ENCODE data around the gene INPP5A. TPM values are rescaled to one million over a fixed set of nuclear protein-coding genes. Genes with fewer than 3 reads are reported as not detected.

INPP5A gene
- total RNA-seq, 1 donor: 36.8 TPM

- no peak for TF ChIP-seq CTCF (IDR thresholded peaks at IDR 0.05; ENCODE audit: insufficient read depth, low read length)
- no peak overlapping the region for H3K4me3 ChIP-seq (ENCODE audit: low read depth, low read length)
- no peak for DNase-seq (ENCODE audit: low read depth)
Measured at GRCh38 chr10:132752961-132753360, 215.4 kb downstream of the INPP5A start.

- no peak overlapping the region for H3K4me3 ChIP-seq (ENCODE audit: low read depth, low read length)
- DNase-seq (ENCODE audit: low read depth): no peak
Measured at GRCh38 chr10:132753596-132753995, 216.0 kb downstream of the INPP5A start.

GRCh38 chr10:132754071-132754470 is 216.5 kb downstream of the INPP5A start:
- no peak for TF ChIP-seq CTCF (IDR thresholded peaks at IDR 0.05; ENCODE audit: insufficient read depth, low read length)
- DNase-seq (ENCODE audit: low read depth): no peak
- no peak overlapping the region for H3K4me3 ChIP-seq (ENCODE audit: low read depth, low read length)

More at GRCh38 chr10:132753596-132753995, 216.0 kb downstream of the INPP5A start:
- TF ChIP-seq CTCF (IDR thresholded peaks at IDR 0.05; ENCODE audit: insufficient read depth, low read length): no peak

GRCh38 chr10:132755166-132755711 is 217.7 kb downstream of the INPP5A start:
- no peak overlapping the region for H3K4me3 ChIP-seq (ENCODE audit: low read depth, low read length)
- DNase-seq (ENCODE audit: low read depth): no peak
- no peak for TF ChIP-seq CTCF (IDR thresholded peaks at IDR 0.05; ENCODE audit: insufficient read depth, low read length)

- TF ChIP-seq CTCF (IDR thresholded peaks at IDR 0.05; ENCODE audit: insufficient read depth, low read length): no peak
- no peak for DNase-seq (ENCODE audit: low read depth)
- no peak overlapping the region for H3K4me3 ChIP-seq (ENCODE audit: low read depth, low read length)
Measured at GRCh38 chr10:132756591-132756990, 219.0 kb downstream of the INPP5A start.

- TF ChIP-seq CTCF (IDR thresholded peaks at IDR 0.05; ENCODE audit: insufficient read depth, low read length): no peak
- DNase-seq (ENCODE audit: low read depth): no peak
- H3K4me3 ChIP-seq (ENCODE audit: low read depth, low read length): no peak overlapping the region
Measured at GRCh38 chr10:132757171-132757570, 219.6 kb downstream of the INPP5A start.

GRCh38 chr10:132758865-132759264 is 221.3 kb downstream of the INPP5A start:
- no peak for TF ChIP-seq CTCF (IDR thresholded peaks at IDR 0.05; ENCODE audit: insufficient read depth, low read length)
- DNase-seq (ENCODE audit: low read depth): no peak
- H3K4me3 ChIP-seq (ENCODE audit: low read depth, low read length): no peak overlapping the region

Measured in fibroblast of the aortic adventitia (primary cell).